ENCODE results near the gene BRIP1.

DNA sequence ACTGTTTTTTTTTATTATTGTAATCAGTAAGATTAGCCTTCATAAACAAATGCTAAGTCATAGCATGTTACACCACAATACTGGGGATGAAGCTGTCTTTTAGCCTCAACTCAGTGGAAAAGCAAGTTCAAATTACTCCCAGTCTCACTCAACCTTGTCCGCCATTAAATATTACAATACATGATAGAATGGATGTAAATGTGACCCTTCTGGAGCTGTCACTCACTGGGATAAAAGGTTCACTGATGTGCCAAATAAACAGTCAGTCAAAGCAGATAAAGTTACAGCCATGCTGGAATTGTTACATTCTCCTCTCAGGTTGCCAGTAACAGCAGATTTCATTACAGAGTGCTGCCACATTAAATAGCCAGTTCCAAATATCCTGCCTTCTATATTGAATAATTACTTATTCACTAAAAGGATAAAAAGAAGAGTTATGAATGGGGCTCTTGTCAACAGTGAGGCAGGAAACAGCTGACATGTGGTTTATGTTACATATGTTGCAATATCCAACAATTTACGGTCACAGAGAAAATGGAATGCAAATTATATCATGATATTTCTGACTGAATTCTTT lies 53.4 kb downstream of the BRIP1 start:
- TF ChIP-seq, protein P1, sequence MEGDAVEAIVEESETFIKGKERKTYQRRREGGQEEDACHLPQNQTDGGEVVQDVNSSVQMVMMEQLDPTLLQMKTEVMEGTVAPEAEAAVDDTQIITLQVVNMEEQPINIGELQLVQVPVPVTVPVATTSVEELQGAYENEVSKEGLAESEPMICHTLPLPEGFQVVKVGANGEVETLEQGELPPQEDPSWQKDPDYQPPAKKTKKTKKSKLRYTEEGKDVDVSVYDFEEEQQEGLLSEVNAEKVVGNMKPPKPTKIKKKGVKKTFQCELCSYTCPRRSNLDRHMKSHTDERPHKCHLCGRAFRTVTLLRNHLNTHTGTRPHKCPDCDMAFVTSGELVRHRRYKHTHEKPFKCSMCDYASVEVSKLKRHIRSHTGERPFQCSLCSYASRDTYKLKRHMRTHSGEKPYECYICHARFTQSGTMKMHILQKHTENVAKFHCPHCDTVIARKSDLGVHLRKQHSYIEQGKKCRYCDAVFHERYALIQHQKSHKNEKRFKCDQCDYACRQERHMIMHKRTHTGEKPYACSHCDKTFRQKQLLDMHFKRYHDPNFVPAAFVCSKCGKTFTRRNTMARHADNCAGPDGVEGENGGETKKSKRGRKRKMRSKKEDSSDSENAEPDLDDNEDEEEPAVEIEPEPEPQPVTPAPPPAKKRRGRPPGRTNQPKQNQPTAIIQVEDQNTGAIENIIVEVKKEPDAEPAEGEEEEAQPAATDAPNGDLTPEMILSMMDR (IDR thresholded peaks at IDR 0.05; ENCODE audit: low read depth, low read length) = no peak
- no peak for TF ChIP-seq POLR2A (IDR thresholded peaks at IDR 0.05; ENCODE audit: extremely low read depth, insufficient read length)

All from NB4 (cell line).